Measurements from ENCODE around the gene NOS1AP. TPM values are rescaled to one million over a fixed set of nuclear protein-coding genes. Genes with fewer than 3 reads are reported as not detected.

The NOS1AP gene
- total and polyA plus RNA-seq, 3 experiments from 2014 or later: 0.07 TPM; not detected in 2

DNA sequence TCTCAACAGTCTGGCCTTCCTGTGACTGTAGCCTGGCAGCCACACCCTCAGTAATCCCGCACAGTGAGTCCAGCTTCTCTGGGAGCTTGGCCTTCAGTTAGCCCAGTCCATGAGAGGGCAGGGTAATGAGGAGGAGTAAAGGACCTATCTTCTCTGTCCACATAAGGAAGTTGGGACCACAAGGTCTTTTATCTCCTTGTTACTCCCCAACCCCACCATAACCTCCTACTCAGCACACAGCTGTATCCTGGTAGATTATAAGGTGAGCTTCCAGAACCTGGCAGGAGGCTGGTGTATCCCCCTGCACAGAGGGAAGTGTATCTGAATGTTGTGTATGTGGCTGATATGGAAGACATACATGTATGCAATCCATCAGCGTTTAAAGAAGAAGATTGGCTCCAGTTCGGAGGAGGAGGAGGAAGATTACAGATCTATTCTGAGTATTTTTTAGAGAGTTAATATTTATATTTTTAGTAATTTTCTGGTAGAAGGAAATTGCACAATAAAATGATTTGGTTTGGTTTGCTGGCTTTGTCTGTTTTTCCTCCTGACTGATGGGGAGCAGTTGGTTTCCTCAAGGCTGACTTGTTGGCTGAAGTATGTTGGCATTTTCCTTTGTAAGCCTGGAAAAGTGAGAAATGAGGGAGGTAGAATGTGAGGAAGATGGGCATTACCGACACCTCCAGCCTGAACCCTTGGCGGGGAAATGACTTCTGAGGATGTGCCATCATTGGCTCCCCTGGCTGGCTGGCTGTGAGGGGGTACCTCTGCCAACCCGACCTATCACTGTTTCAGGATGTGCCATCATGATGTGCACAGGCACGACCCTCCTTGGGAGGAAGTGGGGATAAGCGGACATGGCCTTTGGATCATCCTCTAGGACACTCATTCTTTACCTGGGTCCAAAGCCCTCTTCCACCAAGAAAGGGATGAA, 317.1 kb downstream of the NOS1AP start:
- no peak overlapping the region for H3K27ac ChIP-seq (ENCODE audit: low read depth, low read length)
- no peaks in the 10 kb centered on the region for H3K27me3 ChIP-seq (ENCODE audit: insufficient read depth, low read length, poor library complexity, severe bottlenecking)
- DNase-seq: no peak
- H3K9me3 ChIP-seq (ENCODE audit: low read length): no peaks in the 10 kb centered on the region
- Mint-ChIP-seq H3K4me3 (no peak overlapping the region), H3K27me3 (peaks cover 16 to 25% of the 10 kb centered on the region in 2 donors), H3K27ac (no peak overlapping the region), H3K9me3 (no peaks in the 10 kb centered on the region), H3K36me3 (no peaks in the 10 kb centered on the region), H3K4me1 (peaks cover 0 to 7% (median 3%) of the 10 kb centered on the region in 3 donors)
- CTCF ChIA-PET: no interaction called here
- H3K4me3 ChIP-seq (ENCODE audit: low read length): no peak overlapping the region
- POLR2A ChIA-PET: no interaction called here
- no peaks in the 10 kb centered on the region for H3K4me1 ChIP-seq (ENCODE audit: insufficient read depth, low read length)
- H3K36me3 ChIP-seq (ENCODE audit: insufficient read depth, low read length): no peaks in the 10 kb centered on the region

- CTCF ChIA-PET: no interaction called here
- H3K36me3 Mint-ChIP-seq: no peaks in the 10 kb centered on the region
- H3K36me3 ChIP-seq (ENCODE audit: insufficient read depth, low read length): no peaks in the 10 kb centered on the region
- H3K4me3 ChIP-seq (ENCODE audit: low read length): no peak overlapping the region
- POLR2A ChIA-PET: no interaction called here
- no peaks in the 10 kb centered on the region for H3K9me3 ChIP-seq (ENCODE audit: low read length)
- H3K27me3 ChIP-seq (ENCODE audit: insufficient read depth, low read length, poor library complexity, severe bottlenecking): no peaks in the 10 kb centered on the region
- H3K9me3 Mint-ChIP-seq: no peaks in the 10 kb centered on the region
- H3K4me3 Mint-ChIP-seq: no peak overlapping the region
- H3K4me1 ChIP-seq (ENCODE audit: insufficient read depth, low read length): no peaks in the 10 kb centered on the region
- H3K27ac Mint-ChIP-seq: no peak overlapping the region
- no peak for DNase-seq
- peaks cover 3 to 7% (median 4%) of the 10 kb centered on the region in 3 donors for H3K4me1 Mint-ChIP-seq
- peak overlapping the region; percentile 7 for H3K27ac ChIP-seq (ENCODE audit: low read depth, low read length)
- H3K27me3 Mint-ChIP-seq: peaks cover 16 to 30% of the 10 kb centered on the region in 2 donors
Measured at GRCh38 chr1:162387226-162388082, 318.0 kb downstream of the NOS1AP start.

DNA sequence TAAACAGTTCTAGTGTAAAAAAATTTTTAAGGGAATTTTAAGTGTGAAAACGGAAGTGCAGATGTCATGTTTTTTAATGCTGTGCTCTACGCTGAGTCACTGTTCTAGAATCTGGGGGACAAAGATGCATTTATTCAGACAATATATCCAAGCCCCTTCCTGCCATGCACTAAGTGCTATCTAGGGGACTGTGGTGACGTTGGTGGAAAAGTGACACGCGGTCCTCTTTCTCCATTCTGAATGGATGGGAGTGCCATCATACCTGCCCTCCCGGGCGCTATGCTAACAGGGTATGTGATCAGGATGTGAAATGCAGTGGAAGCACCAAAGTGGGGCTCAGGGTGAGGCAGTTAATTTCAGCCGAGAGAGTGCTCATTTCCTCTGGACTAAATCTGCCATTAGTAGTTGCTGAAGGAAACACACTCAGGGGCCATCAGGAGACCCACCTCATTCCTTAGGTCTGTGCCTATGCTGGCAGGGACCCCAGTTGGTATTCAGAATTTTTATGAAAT, 318.6 kb downstream of the NOS1AP start:
- Histone ChIP-seq H3K27ac (ENCODE audit: low read depth, low read length) (no peak overlapping the region), H3K36me3 (ENCODE audit: insufficient read depth, low read length) (no peaks in the 10 kb centered on the region), H3K9me3 (ENCODE audit: low read length) (no peaks in the 10 kb centered on the region), H3K27me3 (ENCODE audit: insufficient read depth, low read length, poor library complexity, severe bottlenecking) (no peaks in the 10 kb centered on the region), H3K4me1 (ENCODE audit: insufficient read depth, low read length) (no peaks in the 10 kb centered on the region), H3K4me3 (ENCODE audit: low read length) (no peak overlapping the region)
- no peak for DNase-seq
- Mint-ChIP-seq H3K36me3 (no peaks in the 10 kb centered on the region), H3K4me3 (no peak overlapping the region), H3K4me1 (peaks cover 3 to 7% (median 4%) of the 10 kb centered on the region in 3 donors), H3K27ac (no peak overlapping the region), H3K9me3 (no peaks in the 10 kb centered on the region), H3K27me3 (peaks cover 16 to 30% of the 10 kb centered on the region in 2 donors)
- POLR2A ChIA-PET: no interaction called here
- CTCF ChIA-PET: no interaction called here

- Histone ChIP-seq H3K27ac (ENCODE audit: low read depth, low read length) (no peak overlapping the region), H3K4me3 (ENCODE audit: low read length) (no peak overlapping the region), H3K9me3 (ENCODE audit: low read length) (no peaks in the 10 kb centered on the region), H3K4me1 (ENCODE audit: insufficient read depth, low read length) (no peaks in the 10 kb centered on the region), H3K27me3 (ENCODE audit: insufficient read depth, low read length, poor library complexity, severe bottlenecking) (no peaks in the 10 kb centered on the region), H3K36me3 (ENCODE audit: insufficient read depth, low read length) (no peaks in the 10 kb centered on the region)
- peaks cover 3 to 7% (median 4%) of the 10 kb centered on the region in 3 donors for H3K4me1 Mint-ChIP-seq
- ChIA-PET POLR2A (no interaction called here), CTCF (no interaction called here)
- no peaks in the 10 kb centered on the region for H3K9me3 Mint-ChIP-seq
- H3K4me3 Mint-ChIP-seq: no peak overlapping the region
- peaks cover 16 to 30% of the 10 kb centered on the region in 2 donors for H3K27me3 Mint-ChIP-seq
- H3K36me3 Mint-ChIP-seq: no peaks in the 10 kb centered on the region
- H3K27ac Mint-ChIP-seq: no peak overlapping the region
- DNase-seq: no peak
Measured at GRCh38 chr1:162388615-162389014, 319.1 kb downstream of the NOS1AP start.

GRCh38 chr1:162389021-162389818, 319.7 kb downstream of the NOS1AP start:
- no peaks in the 10 kb centered on the region for H3K9me3 ChIP-seq (ENCODE audit: low read length)
- H3K27ac ChIP-seq (ENCODE audit: low read depth, low read length): no peak overlapping the region
- H3K27me3 ChIP-seq (ENCODE audit: insufficient read depth, low read length, poor library complexity, severe bottlenecking): no peaks in the 10 kb centered on the region
- no peaks in the 10 kb centered on the region for H3K36me3 ChIP-seq (ENCODE audit: insufficient read depth, low read length)
- H3K4me3 ChIP-seq (ENCODE audit: low read length): no peak overlapping the region
- Mint-ChIP-seq H3K4me3 (no peak overlapping the region), H3K27ac (peak overlapping the region in 1 of 8 donors; percentile 59), H3K4me1 (peaks cover 3 to 7% (median 4%) of the 10 kb centered on the region in 3 donors), H3K27me3 (peaks cover 14 to 30% of the 10 kb centered on the region in 2 donors), H3K9me3 (no peaks in the 10 kb centered on the region), H3K36me3 (no peaks in the 10 kb centered on the region)
- DNase-seq: no peak
- ChIA-PET CTCF (interaction anchor here (0.9 to 1.4 kb wide), 2 partner anchors 33 to 333 kb away, joined by 3 read pairs; no protein-coding TSS in a partner anchor), POLR2A (no interaction called here)
- H3K4me1 ChIP-seq (ENCODE audit: insufficient read depth, low read length): no peaks in the 10 kb centered on the region

DNA sequence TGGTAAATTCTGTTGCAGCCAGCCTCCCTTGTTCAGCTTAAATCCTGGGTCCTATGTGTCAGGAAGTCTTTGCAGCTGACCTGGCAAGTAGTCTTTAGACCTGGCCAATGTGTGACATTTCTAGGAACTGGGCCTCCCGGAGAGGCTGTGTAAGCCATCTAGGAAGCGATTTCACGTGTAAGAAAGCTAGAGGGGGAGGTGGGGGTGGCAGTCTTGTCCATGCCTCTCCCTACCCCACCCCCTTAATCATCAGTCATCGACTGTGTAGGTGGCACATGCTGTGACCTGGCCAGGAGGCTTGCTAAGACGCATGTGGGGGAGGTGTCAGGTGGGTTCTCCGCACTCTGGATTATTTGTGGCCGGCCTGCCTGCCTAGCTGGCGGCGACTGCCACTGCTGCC, 320.5 kb downstream of the NOS1AP start:
- Mint-ChIP-seq H3K27me3 (peaks cover 14 to 30% of the 10 kb centered on the region in 2 donors), H3K27ac (no peak overlapping the region), H3K36me3 (no peaks in the 10 kb centered on the region), H3K4me3 (no peak overlapping the region), H3K9me3 (no peaks in the 10 kb centered on the region), H3K4me1 (peaks cover 3 to 7% (median 4%) of the 10 kb centered on the region in 3 donors)
- Histone ChIP-seq H3K4me3 (ENCODE audit: low read length) (no peak overlapping the region), H3K36me3 (ENCODE audit: insufficient read depth, low read length) (no peaks in the 10 kb centered on the region), H3K4me1 (ENCODE audit: insufficient read depth, low read length) (no peaks in the 10 kb centered on the region), H3K27ac (ENCODE audit: low read depth, low read length) (no peak overlapping the region), H3K27me3 (ENCODE audit: insufficient read depth, low read length, poor library complexity, severe bottlenecking) (no peaks in the 10 kb centered on the region), H3K9me3 (ENCODE audit: low read length) (no peaks in the 10 kb centered on the region)
- POLR2A ChIA-PET: no interaction called here
- CTCF ChIA-PET: interaction anchor here (0.9 to 1.4 kb wide), 2 partner anchors 33 to 334 kb away, joined by 3 read pairs; no protein-coding TSS in a partner anchor
- no peak for DNase-seq

- H3K36me3 ChIP-seq (ENCODE audit: insufficient read depth, low read length): no peaks in the 10 kb centered on the region
- H3K36me3 Mint-ChIP-seq: no peaks in the 10 kb centered on the region
- CTCF ChIA-PET: interaction anchor here (0.9 to 1.8 kb wide), 3 partner anchors 34 to 335 kb away, joined by 3 to 6 read pairs (median 3); no protein-coding TSS in a partner anchor
- H3K27me3 ChIP-seq (ENCODE audit: insufficient read depth, low read length, poor library complexity, severe bottlenecking): no peaks in the 10 kb centered on the region
- peaks cover 14 to 30% of the 10 kb centered on the region in 2 donors for H3K27me3 Mint-ChIP-seq
- H3K4me3 Mint-ChIP-seq: no peak overlapping the region
- H3K27ac Mint-ChIP-seq: peak overlapping the region in 1 of 8 donors; percentile 59
- POLR2A ChIA-PET: no interaction called here
- no peaks in the 10 kb centered on the region for H3K9me3 Mint-ChIP-seq
- H3K4me1 ChIP-seq (ENCODE audit: insufficient read depth, low read length): no peaks in the 10 kb centered on the region
- DNase-seq: no peak
- H3K27ac ChIP-seq (ENCODE audit: low read depth, low read length): no peak overlapping the region
- H3K4me1 Mint-ChIP-seq: peaks cover 3 to 7% (median 4%) of the 10 kb centered on the region in 3 donors
- H3K4me3 ChIP-seq (ENCODE audit: low read length): no peak overlapping the region
- H3K9me3 ChIP-seq (ENCODE audit: low read length): no peaks in the 10 kb centered on the region
Measured at GRCh38 chr1:162390396-162391185, 321.1 kb downstream of the NOS1AP start.

All from CD8-positive, alpha-beta memory T cell (primary cell).